Right lung (tissue), 5 donors: ENCODE data around the gene WDR72. TPM values are rescaled to one million over a fixed set of nuclear protein-coding genes. Genes with fewer than 3 reads are reported as not detected.

Experiments used
- polyA plus RNA-seq, 5 donors: library from polyadenylated mRNA; unstranded; fragments of 120-200 nt; gene quantifications; one replicate each; pipeline versions ENCODE4 v1.2.1 to v1.2.3, GENCODE V29; 2013; ENCODE audit warnings: inconsistent platforms in 1 of 5, low replicate concordance in 1 of 5; ENCODE audit not compliant: insufficient read length in 5 of 5, insufficient read depth in 1 of 5

WDR72 gene
- polyA plus RNA-seq, 5 donors = 2.5 to 5.3 (median 3.6) TPM

Other genes starting within 250 kb of the WDR72 start
- 10 to 100 TPM in 4 of 5 donors, 1 to 10 TPM in 1; 10.0 to 19.8 (median 15.3) TPM for gene UNC13C, start 218.8 kb upstream of the WDR72 start, polyA plus RNA-seq